SK-N-MC (cell line): ENCODE measurements around the gene FGF18.

Source experiments
- DNase-seq: peaks from one replicate; pipeline ENCODE4 v3.0.0-alpha.2; 2011; ENCODE audit warnings: low read depth, low spot score
- H3K27ac ChIP-seq: fragments of 200-600 bp; sonication (generic); 2 replicates; pipeline ENCODE4 v1.5.1; 2016; ENCODE audit warnings: mixed run types
- H3K36me3 ChIP-seq: fragments of 200-600 bp; sonication (generic); 2 replicates; pipeline ENCODE4 v1.6.1; 2017; ENCODE audit warnings: antibody characterized with exemption, low read length, mixed read lengths; ENCODE audit not compliant: insufficient read depth
- H3K4me3 ChIP-seq: fragments of 200-600 bp; sonication (generic); 2 replicates; pipeline ENCODE4 v1.5.1; 2016
- H3K9ac ChIP-seq: fragments of 200-600 bp; sonication (generic); 2 replicates; pipeline ENCODE4 v1.8.0; 2017; ENCODE audit warnings: mixed run types, mixed read lengths; ENCODE audit not compliant: insufficient read length
- H3K9me3 ChIP-seq: fragments of 200-600 bp; sonication (generic); 2 replicates; pipeline ENCODE4 v1.6.1; 2017; ENCODE audit warnings: low read depth, mild to moderate bottlenecking, antibody characterized with exemption, low read length, moderate library complexity, mixed read lengths
- EZH2 ChIP-seq: fragments of 200-600 bp; sonication (generic); IDR thresholded peaks from one replicate; pipeline ENCODE4 v1.6.1; 2017; ENCODE audit warnings: antibody characterized with exemption
- FOXP2 ChIP-seq: optimal IDR thresholded peaks from 2 replicates; pipeline ENCODE3; 2011; ENCODE audit warnings: mild to moderate bottlenecking, moderate library complexity; ENCODE audit not compliant: insufficient read depth; ENCODE audit errors: extremely low read length, control extremely low read depth
- POLR2AphosphoS5 ChIP-seq: IDR thresholded peaks from 2 replicates; pipeline ENCODE4 v1.6.1; 2012; ENCODE audit warnings: mild to moderate bottlenecking, low read depth, low read length, borderline replicate concordance

The FGF18 gene

DNA sequence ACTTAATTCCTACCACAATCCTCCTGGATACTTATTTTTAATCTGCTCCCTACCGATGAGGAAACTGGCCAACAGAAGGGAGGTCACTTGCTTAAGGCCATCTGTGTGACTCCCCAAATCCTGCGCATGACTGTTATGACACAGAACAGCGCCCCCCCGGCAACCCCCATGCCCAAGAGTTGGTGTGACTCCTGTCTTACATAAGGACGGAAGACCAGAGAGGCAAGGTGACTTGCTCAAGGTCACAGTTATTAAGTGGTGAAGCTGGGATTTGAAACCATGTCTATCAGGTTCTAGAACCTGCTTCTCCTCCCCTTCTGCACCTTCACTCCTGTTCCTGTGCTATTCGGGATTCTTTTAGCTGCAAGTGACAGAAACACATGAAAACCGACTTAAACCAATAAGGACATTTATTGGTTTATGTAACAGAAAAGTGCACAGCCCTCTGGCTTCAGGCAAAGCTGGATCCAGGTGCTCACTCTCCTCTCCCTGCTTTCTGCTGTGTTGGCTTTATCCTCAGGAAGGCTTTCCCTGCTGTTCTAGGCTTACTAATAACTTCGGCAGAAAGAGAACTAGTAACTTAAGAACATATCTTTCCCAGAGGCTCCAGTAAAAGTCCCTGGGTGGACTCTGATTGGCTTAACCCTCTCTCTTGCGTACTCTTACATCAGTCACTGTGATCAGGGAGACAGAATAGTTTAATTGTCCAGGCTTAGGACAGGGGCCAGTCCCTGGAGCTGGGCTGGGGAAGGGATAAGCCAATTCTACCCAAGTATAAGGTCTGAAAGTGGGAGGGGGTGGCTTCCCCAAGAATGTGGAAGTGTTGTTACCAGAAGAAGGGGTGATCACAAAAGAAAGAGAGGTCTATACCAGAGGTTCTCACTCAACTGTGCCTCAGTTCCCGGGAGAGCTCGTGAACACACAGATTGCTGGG is 43.7 kb downstream of the FGF18 start:
- no peak overlapping the region for H3K27ac ChIP-seq
- H3K9ac ChIP-seq, result no peak overlapping the region
- H3K36me3 ChIP-seq, result no peaks in the 10 kb centered on the region
- H3K9me3 ChIP-seq, result no peaks in the 10 kb centered on the region
- TF ChIP-seq FOXP2, result no peak
- TF ChIP-seq EZH2, result no peak
- no peak for TF ChIP-seq POLR2AphosphoS5
- H3K4me3 ChIP-seq, result no peak overlapping the region
- DNase-seq, result no peak

DNA sequence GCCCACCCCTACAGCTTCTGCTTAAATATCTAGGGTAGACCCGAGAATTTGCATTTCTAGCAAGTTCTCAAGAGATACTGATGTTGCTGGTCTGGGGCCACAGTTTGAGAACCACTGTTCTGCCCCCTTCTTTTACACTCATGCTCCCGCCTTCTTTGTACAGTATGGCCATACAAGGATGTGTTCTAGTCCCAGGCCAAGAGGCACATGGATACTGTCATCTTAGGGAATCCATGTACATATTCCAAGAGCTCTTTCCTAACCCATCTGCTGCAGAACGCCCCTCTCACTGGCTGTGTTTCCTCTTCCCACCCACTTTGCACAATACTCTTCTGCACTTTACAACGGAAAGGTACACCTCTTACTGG is 44.4 kb downstream of the FGF18 start:
- Histone ChIP-seq H3K36me3 (no peaks in the 10 kb centered on the region), H3K9ac (no peak overlapping the region)
- TF ChIP-seq EZH2 (no peak), FOXP2 (no peak), POLR2AphosphoS5 (no peak)

GRCh38 chr5:171464829-171465228 is 45.4 kb downstream of the FGF18 start:
- Histone ChIP-seq H3K9ac (no peak overlapping the region), H3K36me3 (no peaks in the 10 kb centered on the region), H3K9me3 (no peaks in the 10 kb centered on the region), H3K4me3 (no peak overlapping the region), H3K27ac (no peak overlapping the region)
- DNase-seq, result no peak
- TF ChIP-seq EZH2, result no peak

More for the DNA sequence above, 44.4 kb downstream of the FGF18 start:
- no peak overlapping the region for H3K27ac ChIP-seq
- H3K4me3 ChIP-seq, result no peak overlapping the region
- no peak for DNase-seq
- no peaks in the 10 kb centered on the region for H3K9me3 ChIP-seq

DNA sequence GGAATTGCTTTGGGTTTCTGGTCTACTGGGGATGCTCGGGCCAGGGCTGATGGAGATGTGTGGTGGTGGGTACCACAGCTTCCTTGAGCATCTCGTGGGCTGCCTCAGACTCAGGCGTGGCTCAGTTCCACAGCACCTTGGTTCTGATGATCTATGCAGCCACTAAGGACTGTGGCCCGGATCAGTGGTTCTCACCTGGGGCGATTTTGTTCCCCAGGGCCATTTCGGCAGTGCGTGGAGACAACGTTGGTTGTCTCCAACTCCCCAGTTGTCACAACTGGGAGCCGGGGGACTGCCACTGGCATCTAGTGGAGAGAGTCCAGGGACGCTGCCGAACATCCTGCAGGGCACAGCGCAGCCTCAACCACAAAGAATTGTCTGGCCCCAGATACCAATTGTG is 47.7 kb downstream of the FGF18 start:
- H3K9ac ChIP-seq, result no peak overlapping the region
- no peak overlapping the region for H3K4me3 ChIP-seq
- TF ChIP-seq FOXP2 (no peak), POLR2AphosphoS5 (no peak), EZH2 (no peak)
- no peaks in the 10 kb centered on the region for H3K36me3 ChIP-seq
- H3K27ac ChIP-seq, result no peak overlapping the region
- H3K9me3 ChIP-seq, result no peaks in the 10 kb centered on the region
- no peak for DNase-seq

GRCh38 chr5:171469326-171469725 is 49.9 kb downstream of the FGF18 start:
- Histone ChIP-seq H3K27ac (no peak overlapping the region), H3K36me3 (no peaks in the 10 kb centered on the region), H3K9ac (no peak overlapping the region), H3K9me3 (no peaks in the 10 kb centered on the region), H3K4me3 (no peak overlapping the region)
- no peak for TF ChIP-seq POLR2AphosphoS5
- TF ChIP-seq FOXP2, result no peak
- TF ChIP-seq EZH2, result no peak
- no peak for DNase-seq

GRCh38 chr5:171470420-171470819 is 51.0 kb downstream of the FGF18 start:
- no peak for DNase-seq
- Histone ChIP-seq H3K36me3 (no peaks in the 10 kb centered on the region), H3K9me3 (no peaks in the 10 kb centered on the region), H3K4me3 (no peak overlapping the region), H3K27ac (no peak overlapping the region), H3K9ac (no peak overlapping the region)
- TF ChIP-seq EZH2 (no peak), FOXP2 (no peak), POLR2AphosphoS5 (no peak)

GRCh38 chr5:171474230-171474813 is 54.9 kb downstream of the FGF18 start:
- TF ChIP-seq POLR2AphosphoS5, result no peak
- no peak for TF ChIP-seq FOXP2
- no peak for TF ChIP-seq EZH2
- no peak overlapping the region for H3K9ac ChIP-seq
- no peaks in the 10 kb centered on the region for H3K36me3 ChIP-seq
- no peaks in the 10 kb centered on the region for H3K9me3 ChIP-seq
- no peak for DNase-seq
- no peak overlapping the region for H3K27ac ChIP-seq
- H3K4me3 ChIP-seq, result no peak overlapping the region

DNA sequence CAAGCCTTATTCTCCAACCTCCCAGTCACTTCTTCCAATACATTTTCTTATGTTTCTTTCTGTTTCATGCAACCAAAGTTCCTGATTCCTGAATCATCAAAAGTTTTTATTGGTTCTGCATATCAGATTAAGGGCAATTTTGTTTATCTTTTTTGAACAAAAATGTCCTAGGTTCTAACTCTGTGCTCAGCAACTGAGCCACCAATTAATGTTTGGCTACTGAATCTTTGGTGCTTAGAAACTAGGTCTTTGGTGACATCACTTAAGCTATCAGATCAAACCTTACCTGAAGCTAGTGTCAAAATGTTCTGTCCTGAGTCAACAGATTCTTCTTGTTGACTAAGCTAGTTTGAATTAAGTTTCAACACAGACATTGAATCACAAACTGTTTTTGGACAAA is 56.1 kb downstream of the FGF18 start:
- H3K27ac ChIP-seq, result no peak overlapping the region
- TF ChIP-seq FOXP2 (no peak), POLR2AphosphoS5 (no peak), EZH2 (no peak)

GRCh38 chr5:171476701-171477100 is 57.3 kb downstream of the FGF18 start:
- DNase-seq, result no peak
- TF ChIP-seq POLR2AphosphoS5 (no peak), FOXP2 (no peak), EZH2 (no peak)

More for the DNA sequence above, 56.1 kb downstream of the FGF18 start:
- no peak for DNase-seq
- H3K9ac ChIP-seq, result no peak overlapping the region
- no peaks in the 10 kb centered on the region for H3K36me3 ChIP-seq
- no peaks in the 10 kb centered on the region for H3K9me3 ChIP-seq
- no peak overlapping the region for H3K4me3 ChIP-seq

More at GRCh38 chr5:171476701-171477100, 57.3 kb downstream of the FGF18 start:
- H3K27ac ChIP-seq, result no peak overlapping the region
- no peak overlapping the region for H3K9ac ChIP-seq
- no peaks in the 10 kb centered on the region for H3K9me3 ChIP-seq
- H3K4me3 ChIP-seq, result no peak overlapping the region
- no peaks in the 10 kb centered on the region for H3K36me3 ChIP-seq
